Kidney epithelial cell (primary cell): ENCODE results near the gene DGKI. TPM values are rescaled to one million over a fixed set of nuclear protein-coding genes. Genes with fewer than 3 reads are reported as not detected.

ENCODE experiments used
- DNase-seq: peaks from one replicate; pipeline ENCODE4 v3.0.0-alpha.2; 2010; ENCODE audit warnings: low read depth
- H3K27me3 ChIP-seq: 2 replicates; pipeline ENCODE4 v1.6.0; 2011; ENCODE audit warnings: low read length; ENCODE audit not compliant: control insufficient read depth, insufficient read depth
- H3K36me3 ChIP-seq: 2 replicates; pipeline ENCODE4 v1.5.1; 2011; ENCODE audit warnings: low read length; ENCODE audit not compliant: control insufficient read depth, insufficient read depth
- H3K4me3 ChIP-seq: 2 replicates; pipeline ENCODE4 v1.5.1; 2011; ENCODE audit warnings: low read depth, mild to moderate bottlenecking, control low read depth, low read length
- CTCF ChIP-seq: IDR thresholded peaks from 2 replicates; pipeline ENCODE4 v1.5.1; 2011; ENCODE audit warnings: mild to moderate bottlenecking, moderate library complexity, low read length, control low read depth, inconsistent platforms; ENCODE audit not compliant: insufficient read depth, poor library complexity, severe bottlenecking
- total RNA-seq: library from RNA; depleted of rRNA; stranded (reverse); fragments of >200 nt; gene quantifications from 2 replicates; pipeline ENCODE4 v1.2.3, GENCODE V29; 2015

DGKI gene
- total RNA-seq, 1 donor from 2014 or later, result 3.5 TPM

DNA sequence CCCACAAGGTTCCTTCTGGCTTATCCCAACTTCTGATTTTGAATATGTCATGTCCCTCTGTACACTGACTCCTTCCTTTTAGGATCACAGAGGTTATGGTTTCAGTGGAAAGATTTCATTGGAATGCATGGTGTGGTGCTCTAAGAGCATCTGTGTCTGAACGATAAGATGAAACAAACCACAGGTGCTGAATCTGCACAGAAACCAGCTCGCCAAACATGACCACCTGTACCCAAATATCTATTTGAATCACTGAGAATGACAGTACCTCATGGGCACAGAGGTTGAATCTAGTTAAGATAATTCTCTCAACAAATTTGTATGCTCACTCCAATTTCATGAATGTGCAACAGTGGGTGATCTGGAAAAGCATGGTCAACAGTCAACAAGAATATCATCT, 105.3 kb downstream of the DGKI start:
- TF ChIP-seq CTCF, result no peak
- H3K27me3 ChIP-seq, result no peaks in the 10 kb centered on the region

DNA sequence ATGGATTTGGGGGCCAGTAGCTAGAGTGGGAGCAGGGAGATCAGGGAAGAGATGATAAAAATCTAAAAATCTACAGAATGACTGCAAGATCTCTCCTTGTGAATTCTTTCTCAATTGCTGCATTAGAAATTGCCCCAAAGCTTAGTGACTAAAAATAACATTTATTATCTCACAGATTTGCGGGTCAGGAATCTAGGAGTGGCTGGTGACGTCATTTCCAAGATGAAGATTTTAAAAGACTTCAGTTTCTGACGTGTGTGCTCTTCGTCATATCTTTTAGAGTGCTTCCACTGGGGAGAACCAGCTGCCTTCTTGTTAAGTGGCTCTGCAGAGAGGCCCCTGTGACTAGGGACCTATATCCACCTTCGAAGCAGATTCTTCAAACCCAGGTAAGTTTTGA, 112.6 kb downstream of the DGKI start:
- DNase-seq, result no peak
- Histone ChIP-seq H3K4me3 (no peak overlapping the region), H3K36me3 (no peaks in the 10 kb centered on the region), H3K27me3 (no peaks in the 10 kb centered on the region)
- no peak for TF ChIP-seq CTCF

More for the DNA sequence above, 105.3 kb downstream of the DGKI start:
- Histone ChIP-seq H3K36me3 (no peaks in the 10 kb centered on the region), H3K4me3 (no peak overlapping the region)
- DNase-seq, result no peak

DNA sequence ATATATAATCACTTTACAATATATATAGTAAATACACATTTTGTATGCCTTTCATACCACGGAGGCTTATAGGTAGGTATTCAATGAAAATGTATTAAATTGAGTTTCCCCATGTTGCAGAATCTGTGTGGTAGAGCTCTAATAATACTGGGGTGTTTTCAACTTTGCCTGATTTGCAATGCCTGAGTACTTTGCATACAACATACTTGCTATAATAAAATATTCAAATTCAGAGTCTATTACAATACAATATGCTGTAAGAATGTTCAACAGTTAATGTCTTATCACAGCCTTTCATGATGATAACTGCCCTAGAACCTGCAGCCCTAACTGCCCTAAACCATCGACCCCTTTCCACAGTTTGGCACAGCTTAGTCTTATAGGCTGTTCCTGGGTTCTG, 114.6 kb downstream of the DGKI start:
- no peaks in the 10 kb centered on the region for H3K27me3 ChIP-seq
- no peak for TF ChIP-seq CTCF
- no peak overlapping the region for H3K4me3 ChIP-seq

DNA sequence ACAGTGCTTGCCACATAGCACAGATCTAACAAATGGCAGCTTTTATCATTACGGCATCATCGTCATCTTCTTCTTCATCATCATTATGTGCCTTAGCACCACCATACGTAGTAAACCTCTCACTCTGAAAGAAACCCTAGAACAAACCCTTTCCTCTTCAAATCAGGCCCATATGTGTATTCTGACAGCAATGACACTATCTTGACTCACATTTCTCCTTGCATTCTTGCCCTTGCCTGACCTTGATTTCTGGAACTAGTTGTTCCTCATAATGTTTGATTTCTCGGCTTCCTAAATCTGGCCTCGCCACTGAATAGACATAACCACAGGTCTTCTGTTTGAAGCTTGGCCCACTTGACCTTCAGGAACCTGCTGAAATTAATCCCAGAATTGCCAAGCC, 115.3 kb downstream of the DGKI start:
- H3K4me3 ChIP-seq, result no peak overlapping the region
- TF ChIP-seq CTCF, result no peak
- H3K36me3 ChIP-seq, result no peaks in the 10 kb centered on the region
- no peaks in the 10 kb centered on the region for H3K27me3 ChIP-seq
- DNase-seq, result no peak

More for the DNA sequence above, 114.6 kb downstream of the DGKI start:
- H3K36me3 ChIP-seq, result no peaks in the 10 kb centered on the region
- DNase-seq, result no peak

DNA sequence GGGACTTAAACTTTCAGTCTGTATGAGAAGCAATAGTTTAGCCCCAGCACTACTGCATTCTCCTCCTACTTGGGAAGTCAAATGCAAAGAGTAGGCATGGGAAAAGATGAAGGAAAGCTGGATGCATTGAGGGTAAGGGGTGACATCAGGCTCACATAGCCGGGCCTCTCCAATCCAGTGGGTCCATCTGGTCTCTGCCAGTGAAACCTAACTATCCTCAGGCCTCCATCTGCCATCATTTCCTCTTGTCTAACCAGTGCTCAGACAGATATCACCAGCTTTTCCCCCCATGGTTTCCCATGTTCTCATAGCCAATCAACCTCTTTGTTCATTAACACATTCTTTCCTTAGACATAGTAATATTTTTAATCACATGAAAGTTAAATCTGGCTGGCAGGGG, 118.3 kb downstream of the DGKI start:
- Histone ChIP-seq H3K27me3 (no peaks in the 10 kb centered on the region), H3K36me3 (no peaks in the 10 kb centered on the region), H3K4me3 (no peak overlapping the region)
- DNase-seq, result no peak
- no peak for TF ChIP-seq CTCF

- no peak for DNase-seq
- Histone ChIP-seq H3K27me3 (no peaks in the 10 kb centered on the region), H3K36me3 (no peaks in the 10 kb centered on the region), H3K4me3 (no peak overlapping the region)
- no peak for TF ChIP-seq CTCF
Measured at GRCh38 chr7:137727413-137727812, 119.4 kb downstream of the DGKI start.
